C4-2B (cell line): Measurements from ENCODE around the gene LRRC34.

Experiments
- CTCF ChIP-seq: fragments of 450-650 bp; conservative IDR thresholded peaks from 2 replicates; pipeline ENCODE4 v1.5.1; 2017; ENCODE audit warnings: mild to moderate bottlenecking
- ZFX ChIP-seq: fragments of 450-650 bp; IDR thresholded peaks from 2 replicates; pipeline ENCODE4 v1.6.1; 2017

- TF ChIP-seq CTCF (no peak), ZFX (no peak)
Measured at GRCh38 chr3:169825316-169825715, 12.6 kb upstream of the LRRC34 start.
